AG04450 (cell line): ENCODE data around the gene TEPSIN. TPM values are rescaled to one million over a fixed set of nuclear protein-coding genes. Genes with fewer than 3 reads are reported as not detected.

Experiments
- CTCF ChIA-PET: fragments of 300-600, 350-600 bp; formaldehyde crosslinking; extraction: SDS; loops from one replicate; lab custom pipeline; 2022; ENCODE audit warnings: antibody characterized with exemption, inconsistent platforms; lab: Charles Lee
- POLR2A ChIA-PET: fragments of 350-600 bp; formaldehyde crosslinking; extraction: SDS; loops from one replicate; lab custom pipeline; 2021; ENCODE audit warnings: antibody characterized with exemption, inconsistent platforms; lab: Yijun Ruan, JAX
- DNase-seq: peaks from one replicate; pipeline ENCODE4 v3.0.0-alpha.2; 2011; ENCODE audit warnings: low read depth, low spot score
- H3K27ac ChIP-seq: one replicate; pipeline ENCODE4 v1.5.1; 2012; ENCODE audit warnings: low read depth, low read length, control low read depth
- H3K27me3 ChIP-seq: one replicate; pipeline ENCODE4 v1.6.0; 2012; ENCODE audit warnings: low read length; ENCODE audit not compliant: control insufficient read depth, insufficient read depth
- H3K4me3 ChIP-seq: 2 replicates; pipeline ENCODE4 v1.5.1; 2011; ENCODE audit warnings: mild to moderate bottlenecking, low read depth, low read length, control low read depth
- H3K9me3 ChIP-seq: 2 replicates; pipeline ENCODE4 v1.5.1; 2012; ENCODE audit warnings: low read length; ENCODE audit not compliant: control insufficient read depth, insufficient read depth
- polyA plus RNA-seq: library from polyadenylated mRNA; depleted of rRNA; stranded (reverse); fragments of >200 nt; gene quantifications from 2 replicates; pipeline ENCODE4 v1.2.3, GENCODE V29; 2011
- TF ChIP-seq, protein P1 (sequence below): IDR thresholded peaks from 2 replicates; pipeline ENCODE4 v1.5.1; 2011; ENCODE audit warnings: low read depth, low read length, control low read depth, inconsistent platforms

Gene TEPSIN
- polyA plus RNA-seq, 1 experiment: 7.5 TPM

DNA sequence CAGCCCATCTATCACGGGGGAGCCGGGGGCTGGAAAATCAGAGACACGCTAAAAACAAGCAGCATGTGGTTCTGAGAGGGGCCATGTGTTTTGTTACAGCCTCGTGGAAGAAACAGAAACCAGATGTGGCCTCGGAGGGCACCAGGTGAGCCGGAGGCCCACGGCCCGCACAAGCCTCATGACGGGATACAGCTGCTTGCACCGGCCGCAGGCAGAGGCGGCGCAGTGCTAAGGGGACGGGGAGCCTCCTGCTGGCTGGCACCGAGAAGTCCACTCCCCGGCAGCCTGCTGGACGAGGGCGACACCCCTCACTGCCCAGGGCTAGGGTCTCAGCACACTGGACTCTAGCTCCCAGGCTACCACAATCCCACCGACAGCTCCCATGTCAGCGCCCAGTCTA is 19.4 kb upstream of the TEPSIN start:
- no peak overlapping the region for H3K4me3 ChIP-seq
- no peaks in the 10 kb centered on the region for H3K9me3 ChIP-seq
- ChIA-PET CTCF (interaction anchor here (0.6 to 1.0 kb wide), 2 partner anchors 116 to 226 kb away, joined by 3 to 5 read pairs; no protein-coding TSS in a partner anchor), POLR2A (no interaction called here)
- H3K27ac ChIP-seq: no peak overlapping the region
- TF ChIP-seq, protein P1, sequence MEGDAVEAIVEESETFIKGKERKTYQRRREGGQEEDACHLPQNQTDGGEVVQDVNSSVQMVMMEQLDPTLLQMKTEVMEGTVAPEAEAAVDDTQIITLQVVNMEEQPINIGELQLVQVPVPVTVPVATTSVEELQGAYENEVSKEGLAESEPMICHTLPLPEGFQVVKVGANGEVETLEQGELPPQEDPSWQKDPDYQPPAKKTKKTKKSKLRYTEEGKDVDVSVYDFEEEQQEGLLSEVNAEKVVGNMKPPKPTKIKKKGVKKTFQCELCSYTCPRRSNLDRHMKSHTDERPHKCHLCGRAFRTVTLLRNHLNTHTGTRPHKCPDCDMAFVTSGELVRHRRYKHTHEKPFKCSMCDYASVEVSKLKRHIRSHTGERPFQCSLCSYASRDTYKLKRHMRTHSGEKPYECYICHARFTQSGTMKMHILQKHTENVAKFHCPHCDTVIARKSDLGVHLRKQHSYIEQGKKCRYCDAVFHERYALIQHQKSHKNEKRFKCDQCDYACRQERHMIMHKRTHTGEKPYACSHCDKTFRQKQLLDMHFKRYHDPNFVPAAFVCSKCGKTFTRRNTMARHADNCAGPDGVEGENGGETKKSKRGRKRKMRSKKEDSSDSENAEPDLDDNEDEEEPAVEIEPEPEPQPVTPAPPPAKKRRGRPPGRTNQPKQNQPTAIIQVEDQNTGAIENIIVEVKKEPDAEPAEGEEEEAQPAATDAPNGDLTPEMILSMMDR: 0 out of 2 replicates have a peak, but pooled peaks have one; percentile 9
- no peaks in the 10 kb centered on the region for H3K27me3 ChIP-seq
- DNase-seq: no peak

DNA sequence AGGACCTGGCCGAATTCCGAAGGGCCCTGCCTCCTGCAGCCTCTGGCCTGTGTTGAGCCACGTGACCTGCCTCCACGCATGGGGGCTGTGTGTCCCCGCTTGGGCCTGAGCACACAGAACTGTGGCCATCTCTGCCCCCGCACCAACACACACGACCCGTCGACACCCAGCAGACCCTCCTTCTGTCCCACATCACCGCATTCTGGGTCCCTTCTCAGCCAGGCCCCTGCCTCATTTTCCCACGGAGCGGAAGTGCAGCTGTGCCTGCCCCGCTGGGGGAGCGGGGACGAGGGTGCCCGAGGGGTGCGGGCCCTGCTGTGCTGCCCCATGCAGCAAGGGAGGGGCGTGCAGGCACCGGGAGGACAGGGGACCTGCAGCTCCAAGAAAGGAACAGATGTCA is 18.7 kb upstream of the TEPSIN start:
- DNase-seq: no peak
- POLR2A ChIA-PET: no interaction called here
- no peaks in the 10 kb centered on the region for H3K27me3 ChIP-seq
- TF ChIP-seq, protein P1: no peak
- CTCF ChIA-PET: interaction anchor here (0.6 kb wide), 1 partner anchor 115 kb away, joined by 3 read pairs; no protein-coding TSS in a partner anchor
- no peaks in the 10 kb centered on the region for H3K9me3 ChIP-seq
- no peak overlapping the region for H3K27ac ChIP-seq
- H3K4me3 ChIP-seq: no peak overlapping the region

DNA sequence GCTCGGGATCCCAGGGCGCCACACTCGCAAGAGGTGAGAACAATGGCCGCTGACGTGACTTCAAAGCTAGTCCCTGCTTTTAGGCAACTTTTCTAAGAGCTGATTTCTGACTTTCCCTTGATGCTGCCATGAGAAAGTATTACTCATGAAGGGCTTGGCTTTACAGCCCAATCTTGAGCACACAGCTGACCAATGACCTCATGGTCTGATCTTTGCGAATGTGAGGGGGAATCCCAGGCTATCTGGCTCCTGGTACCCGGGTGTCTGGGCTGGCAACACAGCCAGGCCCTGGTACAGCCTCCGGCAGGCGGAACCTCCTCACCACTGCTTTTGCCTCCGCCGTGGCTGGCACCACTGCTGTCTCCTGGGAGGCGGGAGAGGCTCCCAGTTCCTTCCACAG is 17.8 kb upstream of the TEPSIN start:
- Histone ChIP-seq H3K27me3 (no peaks in the 10 kb centered on the region), H3K4me3 (no peak overlapping the region), H3K9me3 (no peaks in the 10 kb centered on the region), H3K27ac (no peak overlapping the region)
- TF ChIP-seq, protein P1: no peak
- ChIA-PET POLR2A (interaction anchor here (0.6 kb wide), 1 partner anchor 250 kb away, joined by 3 read pairs; no protein-coding TSS in a partner anchor), CTCF (interaction anchor here (2.7 kb wide), 1 partner anchor 228 kb away, joined by 21 read pairs; no protein-coding TSS in a partner anchor)
- DNase-seq: no peak

DNA sequence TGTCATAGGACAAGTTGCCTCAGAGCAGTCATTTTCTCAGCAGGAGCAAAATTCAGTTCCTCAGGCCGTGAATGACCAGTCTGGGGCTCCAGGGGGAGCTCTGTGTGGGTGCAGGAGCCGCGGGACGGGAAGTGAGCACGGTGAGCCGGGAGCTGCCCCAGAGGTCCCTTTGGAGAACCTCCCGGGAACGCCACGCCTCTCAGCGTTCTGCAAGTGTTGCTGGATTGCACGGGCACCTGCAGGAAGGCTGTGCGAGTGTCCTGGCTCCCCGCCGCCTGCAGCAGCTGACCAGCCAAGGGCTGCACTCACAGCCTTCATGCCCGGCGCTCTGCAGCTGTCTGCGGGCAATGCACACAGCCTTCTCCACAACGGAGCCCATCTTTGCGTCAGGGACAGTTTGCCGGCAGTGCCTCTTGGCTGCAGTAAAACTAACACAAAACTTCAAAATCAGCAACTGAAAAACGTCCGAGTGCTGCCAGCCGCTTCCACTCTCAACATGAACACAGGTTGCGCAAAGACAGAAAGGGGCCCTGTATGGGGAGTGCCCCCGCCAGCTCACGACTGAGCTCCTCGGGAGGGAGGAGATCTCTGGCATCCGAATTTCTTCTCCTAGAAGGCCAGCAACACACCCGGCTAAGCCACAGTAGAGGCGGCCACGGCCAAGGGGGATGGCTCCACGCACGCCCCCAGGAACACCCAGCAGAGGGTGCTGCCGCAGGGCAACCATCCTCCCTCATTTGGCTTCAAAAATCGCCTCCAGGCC is 16.3 kb upstream of the TEPSIN start:
- Histone ChIP-seq H3K9me3 (no peaks in the 10 kb centered on the region), H3K27me3 (no peaks in the 10 kb centered on the region), H3K4me3 (peak overlapping the region; percentile 32), H3K27ac (peak overlapping the region; percentile 31)
- POLR2A ChIA-PET: interaction anchor here (0.6 to 1.4 kb wide), 5 partner anchors 40 to 256 kb away, joined by 3 to 7 read pairs (median 4); partner anchors contain the start of genes BAHCC1 and SLC38A10
- TF ChIP-seq, protein P1: peak; percentile 81
- CTCF ChIA-PET: interaction anchor here (0.6 to 2.7 kb wide), 17 partner anchors 15 to 345 kb away, joined by 3 to 21 read pairs (median 3); partner anchors contain the start of gene BAHCC1
- DNase-seq: peak; percentile 54
